Iris pigment epithelial cell (primary cell): Measurements from ENCODE around the gene PRDM15.

ENCODE experiments used
- DNase-seq: peaks from one replicate; pipeline ENCODE4 v3.0.0-alpha.2; 2011; ENCODE audit warnings: low read depth

The PRDM15 gene

GRCh38 chr21:41763398-41763931 is 115.7 kb downstream of the PRDM15 start:
- DNase-seq: no peak

GRCh38 chr21:41762753-41763152 is 116.4 kb downstream of the PRDM15 start:
- no peak for DNase-seq

GRCh38 chr21:41761934-41762635 is 117.1 kb downstream of the PRDM15 start:
- DNase-seq: no peak

DNA sequence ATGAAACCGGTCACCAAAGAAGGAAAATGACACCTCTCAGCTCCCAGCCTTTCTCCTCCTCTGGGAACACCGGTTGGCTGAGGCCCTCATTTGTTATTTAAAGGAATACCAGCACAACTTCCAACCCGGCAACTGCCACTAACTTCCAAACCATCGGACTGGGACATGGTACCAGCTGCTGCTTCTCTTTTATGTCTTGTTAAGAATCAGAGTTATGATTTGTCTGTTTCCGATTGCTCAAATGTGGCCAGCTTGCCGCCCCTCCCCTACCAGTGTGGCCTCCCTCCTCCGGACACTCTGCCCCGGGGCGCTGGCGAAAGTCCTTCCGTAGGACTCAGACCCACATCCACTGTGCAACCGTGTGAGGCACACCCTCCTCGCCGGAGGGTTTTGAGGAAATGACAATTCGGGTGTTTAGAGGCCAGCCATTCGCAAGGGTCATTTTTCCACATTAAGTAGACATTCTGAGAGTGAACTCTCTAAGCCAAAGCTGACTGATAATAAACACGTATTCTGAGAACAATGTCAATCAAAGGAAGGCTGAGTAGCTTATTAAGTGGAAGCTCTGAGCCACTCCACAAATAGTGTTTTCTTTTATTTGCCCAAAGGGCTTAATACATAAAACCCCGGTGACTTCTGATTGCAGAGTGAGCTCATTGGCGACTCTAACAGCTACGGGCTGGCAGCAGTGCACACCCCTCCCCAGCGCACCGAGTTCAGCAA is 117.8 kb downstream of the PRDM15 start:
- peak; percentile 14 for DNase-seq

DNA sequence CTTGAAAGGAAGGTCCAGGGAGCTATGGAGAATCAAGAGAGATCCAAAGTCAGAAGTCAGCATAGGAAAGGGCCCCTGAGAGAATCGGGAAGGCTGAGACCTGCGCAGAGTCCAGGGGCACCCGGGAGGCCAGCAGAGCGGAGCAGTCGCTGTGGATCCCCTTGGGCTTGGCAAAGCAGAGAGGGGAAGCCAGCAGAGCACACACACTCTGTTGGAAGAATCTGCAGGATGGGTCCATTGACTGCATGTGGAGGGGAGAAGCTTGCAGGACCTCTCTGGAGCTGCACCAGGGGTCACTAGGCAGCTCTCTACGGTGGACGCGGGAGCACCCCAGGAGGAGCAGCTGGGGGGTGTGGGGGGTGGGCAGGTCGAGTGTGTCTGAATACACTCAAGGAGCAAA is 118.7 kb downstream of the PRDM15 start:
- DNase-seq: no peak

- DNase-seq: no peak
Measured at GRCh38 chr21:41759926-41760325, 119.2 kb downstream of the PRDM15 start.

DNA sequence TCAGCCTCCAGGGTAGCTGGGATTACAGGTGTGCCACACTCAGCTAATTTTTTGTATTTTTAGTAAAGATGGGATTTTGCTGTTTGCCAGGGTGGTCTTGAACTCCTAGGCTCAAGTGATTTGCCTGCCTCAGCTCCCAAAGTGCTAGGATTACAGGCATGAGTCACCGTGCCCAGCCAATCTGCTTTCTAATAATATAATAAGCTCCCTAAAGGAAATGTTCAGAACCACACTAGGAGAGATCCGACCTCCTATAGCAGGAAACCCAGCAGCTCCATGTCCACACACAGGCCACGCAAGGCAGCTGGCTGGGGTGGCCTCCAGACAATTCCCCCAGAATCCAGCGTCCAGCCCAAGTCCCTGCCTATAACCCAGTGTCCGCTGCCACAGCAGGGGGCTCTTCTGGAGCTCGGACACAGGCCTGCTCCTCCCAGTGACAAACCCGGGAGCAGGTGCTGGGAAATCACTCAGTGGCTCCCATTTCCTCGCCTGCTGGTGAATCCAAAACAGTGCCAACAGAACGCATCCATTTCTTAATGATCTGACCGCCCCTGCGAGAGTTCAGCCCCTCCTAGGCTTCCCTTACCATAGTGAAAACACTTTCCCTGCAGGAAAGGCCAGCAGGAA is 119.8 kb downstream of the PRDM15 start:
- no peak for DNase-seq

DNA sequence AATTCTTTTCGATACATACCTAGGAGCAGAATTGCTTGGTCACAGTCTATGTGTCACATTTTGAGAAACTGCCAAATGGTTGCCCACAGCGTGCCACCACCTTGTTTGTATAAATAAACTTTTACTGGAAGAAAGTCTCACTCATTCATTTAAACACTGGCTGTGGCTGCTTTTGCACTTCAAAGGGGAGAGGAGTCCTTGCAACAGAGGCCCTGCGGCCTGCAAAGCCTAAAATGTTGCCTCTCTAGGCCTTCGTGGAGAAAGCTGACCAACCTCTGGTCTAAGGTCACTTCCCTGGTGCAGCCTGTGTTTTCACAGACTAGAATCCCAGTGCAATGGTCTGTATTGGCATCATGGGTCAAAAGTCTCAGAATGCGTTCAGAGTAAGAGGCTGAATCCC is 120.6 kb downstream of the PRDM15 start:
- DNase-seq: no peak

DNA sequence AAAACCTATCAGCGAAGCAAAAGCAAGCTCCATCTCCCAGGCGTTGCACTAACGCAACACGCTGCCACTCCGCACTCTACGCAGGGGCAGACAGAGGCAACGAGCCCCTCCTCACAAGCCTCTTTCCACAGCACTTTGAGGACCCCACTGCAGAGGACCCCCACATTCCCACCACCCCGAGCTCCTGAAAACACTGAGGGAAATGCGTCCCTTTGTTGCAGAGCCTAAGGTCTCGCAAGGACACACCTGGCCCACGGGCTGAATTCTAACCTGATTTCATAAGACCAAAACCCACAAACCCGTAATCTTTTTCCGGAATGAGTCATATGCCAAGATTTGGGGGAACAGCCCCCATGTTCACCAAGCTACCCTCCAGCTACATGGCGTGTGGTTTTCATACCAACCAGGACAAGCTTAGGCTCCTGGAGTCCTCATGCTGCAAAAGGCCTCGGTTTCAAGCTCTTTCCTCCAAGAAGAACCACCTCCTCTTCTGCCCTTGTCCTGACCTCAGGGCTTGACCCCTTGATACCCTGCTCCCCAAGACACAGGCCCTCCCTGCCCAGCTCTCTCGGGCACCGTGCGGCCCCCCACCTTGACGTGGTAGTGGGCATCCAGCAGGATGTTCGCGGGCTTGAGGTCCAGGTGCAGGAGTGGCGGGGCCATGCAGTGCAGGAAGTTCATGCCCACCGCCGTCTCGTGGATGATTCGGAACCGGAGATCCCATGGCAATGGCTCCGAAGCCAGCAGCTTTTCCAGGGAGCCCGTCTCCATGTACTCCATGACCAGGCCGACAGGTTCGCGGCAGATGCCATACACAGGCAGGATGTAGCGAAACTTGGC is 123.0 kb downstream of the PRDM15 start:
- DNase-seq: no peak

GRCh38 chr21:41755258-41755933 is 123.7 kb downstream of the PRDM15 start:
- DNase-seq: no peak

DNA sequence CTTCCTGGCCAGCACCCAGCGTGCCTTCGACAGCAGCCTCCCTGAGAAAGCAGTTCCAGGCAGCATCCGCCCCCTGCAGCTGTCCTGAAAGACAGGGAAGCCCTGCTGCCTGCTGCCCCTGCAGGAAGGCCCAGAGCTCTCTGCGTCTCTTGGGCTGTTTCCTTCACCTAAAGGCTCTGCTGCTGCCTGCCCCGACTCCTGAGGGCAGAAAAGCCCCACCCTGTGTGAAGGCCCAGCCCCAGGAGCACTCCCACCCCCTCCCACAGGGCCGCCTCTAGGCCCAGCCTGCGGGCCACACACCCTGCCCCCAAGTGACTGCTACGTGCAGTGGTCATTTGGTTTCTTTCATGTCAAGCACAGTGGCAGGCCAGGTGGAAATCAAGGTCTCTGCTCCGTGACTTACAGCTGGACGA is 124.7 kb downstream of the PRDM15 start:
- no peak for DNase-seq

DNA sequence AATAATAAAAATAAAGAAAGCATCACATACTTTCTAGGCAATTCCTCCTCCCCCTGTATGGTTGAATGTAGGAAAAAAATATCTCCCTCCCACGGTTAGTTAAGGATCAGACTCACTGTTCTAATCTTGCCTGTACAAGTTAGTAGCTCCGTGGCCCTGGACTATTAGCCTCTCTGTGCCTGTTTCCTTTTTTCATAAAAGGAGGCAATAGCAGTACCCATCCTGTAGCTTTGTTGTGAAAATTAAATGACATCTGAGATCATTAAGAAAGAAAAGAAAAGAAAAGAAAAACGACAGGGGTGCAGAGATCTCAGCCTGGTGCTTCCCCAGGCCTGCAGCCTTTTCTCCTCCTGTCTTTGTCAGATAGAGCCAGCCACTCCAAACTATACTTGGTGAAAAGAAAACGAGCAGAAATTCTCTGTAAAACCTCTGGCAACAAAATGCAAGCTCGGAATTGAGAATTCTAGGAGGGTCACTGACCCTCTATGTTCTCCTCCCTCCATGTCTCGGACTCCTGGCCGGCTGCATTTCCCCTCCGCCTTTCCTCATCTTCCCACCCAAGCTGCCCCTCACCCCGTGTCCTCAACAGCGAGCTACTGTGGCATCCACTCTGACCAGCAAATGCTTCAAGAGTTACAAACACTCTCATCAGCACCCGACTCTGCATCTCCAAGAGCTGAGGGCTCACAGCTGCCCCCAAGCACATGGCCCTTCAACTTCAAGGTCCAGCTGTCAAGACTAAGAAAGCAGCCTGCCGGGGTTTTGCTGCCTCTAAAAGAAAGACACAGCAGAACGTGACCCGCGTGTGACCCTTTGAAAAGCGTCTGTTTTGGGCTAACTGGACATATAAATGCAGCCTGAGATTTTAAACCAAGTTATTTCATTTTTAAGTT is 125.9 kb downstream of the PRDM15 start:
- no peak for DNase-seq

- peak; percentile 20 for DNase-seq
Measured at GRCh38 chr21:41752231-41752681, 126.9 kb downstream of the PRDM15 start.

DNA sequence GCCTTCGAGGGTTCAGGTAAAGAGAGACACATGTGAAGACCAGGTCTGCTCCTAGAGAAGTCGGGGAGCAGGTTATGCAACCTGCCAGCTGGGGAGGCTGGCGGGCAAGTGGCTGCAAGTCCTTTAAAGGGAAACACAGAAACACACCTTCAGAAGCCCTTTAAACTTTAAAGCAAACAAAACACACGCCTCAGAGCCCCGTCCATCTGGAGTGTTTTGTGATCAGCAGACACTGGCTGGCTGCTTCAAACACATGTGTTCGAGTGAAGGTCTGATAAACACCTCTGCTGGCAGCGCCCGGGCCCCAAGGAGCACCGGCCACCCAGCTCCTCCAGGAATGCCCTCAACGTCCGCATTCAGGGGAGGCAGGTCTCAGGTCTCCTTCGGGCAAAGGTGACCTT is 127.5 kb downstream of the PRDM15 start:
- DNase-seq: no peak

DNA sequence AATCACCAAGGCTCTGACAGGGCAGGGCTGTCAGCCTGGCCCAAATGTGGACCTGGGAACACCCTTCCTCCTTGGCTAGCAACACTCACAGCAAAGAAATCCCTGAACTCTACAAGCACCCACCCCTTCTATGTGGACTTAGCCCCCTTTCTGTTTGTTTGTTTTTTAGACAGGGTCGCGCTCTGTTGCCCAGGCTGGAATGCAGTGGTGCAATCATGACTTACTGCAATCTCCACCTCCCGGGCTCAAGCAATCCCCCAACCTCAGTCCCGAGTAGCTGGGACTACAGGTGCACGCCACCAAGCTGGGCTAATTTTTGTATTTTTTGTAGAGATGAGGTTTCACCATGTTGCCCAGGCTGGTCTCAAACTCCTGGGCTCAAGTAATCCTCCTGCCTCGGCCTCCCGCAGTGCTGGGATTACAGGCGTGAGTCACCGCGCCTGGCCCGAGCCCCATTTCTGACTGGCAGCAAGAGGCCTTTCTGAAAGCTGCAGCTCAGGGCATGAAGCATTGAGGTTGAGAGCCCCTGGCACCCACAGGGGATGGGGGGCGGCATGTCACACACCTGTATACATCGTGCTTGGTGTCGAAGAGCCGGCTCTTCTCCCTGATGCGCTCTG is 128.5 kb downstream of the PRDM15 start:
- no peak for DNase-seq

GRCh38 chr21:41750051-41750450 is 129.1 kb downstream of the PRDM15 start:
- DNase-seq: no peak

DNA sequence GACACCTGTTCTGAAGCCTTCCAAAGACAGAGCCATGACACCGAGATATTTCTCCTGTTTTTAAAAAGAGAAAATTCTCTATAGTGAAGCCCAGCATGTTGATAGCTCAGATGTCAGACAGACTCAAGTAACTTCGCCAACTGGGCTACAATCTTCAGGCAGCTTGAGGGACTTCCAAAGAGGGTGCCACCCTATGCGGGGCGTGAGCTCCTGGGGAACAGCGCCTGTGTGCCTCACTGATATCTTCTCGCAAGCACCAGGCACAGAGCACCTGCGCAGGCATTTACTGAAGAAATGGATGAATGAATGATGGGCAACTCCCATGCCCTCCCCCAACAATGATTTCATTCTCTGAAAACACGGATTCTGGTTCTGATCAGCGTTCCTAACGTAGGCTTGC is 129.9 kb downstream of the PRDM15 start:
- DNase-seq: no peak
